Measurements from ENCODE around the gene SYNPO. TPM values are rescaled to one million over a fixed set of nuclear protein-coding genes. Genes with fewer than 3 reads are reported as not detected.

Gene SYNPO
- total and polyA plus RNA-seq, 4 donors: 10.3 to 111 (median 42.4) TPM

DNA sequence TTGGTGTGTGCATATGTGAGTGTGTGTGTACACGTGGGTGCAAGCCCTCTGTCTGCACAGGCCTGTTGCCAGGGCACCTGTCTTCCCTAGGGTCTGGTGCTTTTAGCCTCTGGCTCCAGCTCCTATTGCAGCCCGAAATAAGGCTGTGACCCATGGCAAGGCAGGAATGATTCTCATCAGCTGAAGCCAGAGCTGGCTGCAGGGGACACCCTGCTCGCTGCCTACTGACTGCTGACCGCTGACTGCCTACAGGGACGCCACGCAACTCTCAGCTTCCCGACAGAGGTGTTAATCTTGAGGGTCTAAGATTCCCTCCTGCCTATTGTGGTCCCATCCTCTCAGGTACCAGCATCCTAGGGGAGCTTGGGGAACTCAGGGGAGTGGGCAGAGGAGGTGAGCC, 20.6 kb downstream of the SYNPO start, which contains the start of gene MYOZ3:
Gene MYOZ3 (plus strand): TSS at position 166 of the 400 bp plus-strand sequence. CDS start 1,691 bp downstream, outside the sequence.
- Histone ChIP-seq H3K36me3 (ENCODE audit: control insufficient read depth in 4 of 4, insufficient read depth in 4 of 4, low read length in 4 of 4) (no peaks in the 10 kb centered on the region), H3K27me3 (ENCODE audit: control insufficient read depth in 3 of 3, insufficient read depth in 3 of 3, low read length in 2 of 3) (no peaks in the 10 kb centered on the region), H3K27ac (ENCODE audit: low read depth in 1 of 2, low read length in 1 of 2) (peak within 1 kb of the TSS in 1 of 2 donors; percentile 28), H3K9ac (ENCODE audit: insufficient read depth in 1 of 2, low read length in 2 of 2) (no peak within 1 kb of the TSS), H3K4me3 (no peak within 1 kb of the TSS), H3K9me3 (ENCODE audit: control insufficient read depth in 4 of 4, insufficient read depth in 3 of 4, low read length in 3 of 4) (no peaks in the 10 kb centered on the region), H3K4me1 (ENCODE audit: control insufficient read depth in 5 of 5, insufficient read depth in 5 of 5, low read length in 5 of 5) (peaks cover 0 to 16% (median 7%) of the 10 kb centered on the region in 5 donors)
- ATAC-seq (ENCODE audit: insufficient read depth, low FRiP score): no peak
- 72 to 80% methylated on average over 7 of the region's 7 CpGs for WGBS, 2 donors
- no peak for DNase-seq
- TF ChIP-seq, protein P1, sequence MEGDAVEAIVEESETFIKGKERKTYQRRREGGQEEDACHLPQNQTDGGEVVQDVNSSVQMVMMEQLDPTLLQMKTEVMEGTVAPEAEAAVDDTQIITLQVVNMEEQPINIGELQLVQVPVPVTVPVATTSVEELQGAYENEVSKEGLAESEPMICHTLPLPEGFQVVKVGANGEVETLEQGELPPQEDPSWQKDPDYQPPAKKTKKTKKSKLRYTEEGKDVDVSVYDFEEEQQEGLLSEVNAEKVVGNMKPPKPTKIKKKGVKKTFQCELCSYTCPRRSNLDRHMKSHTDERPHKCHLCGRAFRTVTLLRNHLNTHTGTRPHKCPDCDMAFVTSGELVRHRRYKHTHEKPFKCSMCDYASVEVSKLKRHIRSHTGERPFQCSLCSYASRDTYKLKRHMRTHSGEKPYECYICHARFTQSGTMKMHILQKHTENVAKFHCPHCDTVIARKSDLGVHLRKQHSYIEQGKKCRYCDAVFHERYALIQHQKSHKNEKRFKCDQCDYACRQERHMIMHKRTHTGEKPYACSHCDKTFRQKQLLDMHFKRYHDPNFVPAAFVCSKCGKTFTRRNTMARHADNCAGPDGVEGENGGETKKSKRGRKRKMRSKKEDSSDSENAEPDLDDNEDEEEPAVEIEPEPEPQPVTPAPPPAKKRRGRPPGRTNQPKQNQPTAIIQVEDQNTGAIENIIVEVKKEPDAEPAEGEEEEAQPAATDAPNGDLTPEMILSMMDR (IDR thresholded peaks at IDR 0.05; ENCODE audit: control extremely low read depth, extremely low read depth): no peak

DNA sequence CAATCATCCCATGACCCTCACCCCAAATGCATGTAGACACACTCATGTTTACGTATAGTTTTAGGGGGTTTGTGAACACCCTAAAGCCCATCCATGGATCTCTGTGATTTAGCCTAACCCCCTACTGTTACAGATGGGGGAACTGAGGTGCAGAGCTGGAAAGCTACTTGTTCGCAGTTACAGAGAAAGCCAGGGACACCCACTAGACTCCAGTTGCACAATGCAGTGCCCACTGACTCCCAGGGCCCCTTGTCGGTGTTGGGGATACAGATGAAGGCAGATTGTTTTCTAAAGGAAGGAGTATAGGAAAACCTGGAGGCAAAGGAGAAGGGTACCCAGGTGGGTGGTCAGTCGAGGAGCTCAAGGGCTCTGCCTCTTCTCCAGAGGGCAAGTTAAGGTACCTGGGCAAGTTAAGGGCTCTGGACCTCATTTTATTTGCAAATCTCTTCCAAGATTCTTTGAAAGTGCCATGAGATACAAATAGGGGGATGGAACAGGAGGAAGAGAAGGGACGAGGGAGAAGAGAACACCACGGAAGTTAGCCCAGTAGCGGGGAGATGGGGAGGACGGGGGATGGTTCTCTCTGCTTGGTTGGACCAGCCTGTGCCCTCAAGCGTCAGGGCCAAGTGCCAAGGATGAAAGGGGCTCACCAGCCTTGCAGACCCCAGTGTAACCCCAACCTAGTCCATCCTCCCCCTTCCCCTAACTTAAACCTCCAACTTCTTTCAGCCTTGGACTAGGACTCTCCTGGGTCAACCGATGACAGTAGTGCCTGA, 21.5 kb downstream of the SYNPO start:
- 89 to 90% methylated on average over 10 of the region's 10 CpGs for WGBS, 2 donors
- TF ChIP-seq, protein P1 (IDR thresholded peaks at IDR 0.05; ENCODE audit: control extremely low read depth, extremely low read depth): no peak
- ATAC-seq (ENCODE audit: insufficient read depth, low FRiP score) (no peak), DNase-seq (no peak)
- Histone ChIP-seq H3K4me1 (ENCODE audit: control insufficient read depth in 5 of 5, insufficient read depth in 5 of 5, low read length in 5 of 5) (peaks cover 0 to 11% (median 4%) of the 10 kb centered on the region in 5 donors), H3K9ac (ENCODE audit: insufficient read depth in 1 of 2, low read length in 2 of 2) (no peak overlapping the region), H3K9me3 (ENCODE audit: control insufficient read depth in 4 of 4, insufficient read depth in 3 of 4, low read length in 3 of 4) (no peaks in the 10 kb centered on the region), H3K4me3 (no peak overlapping the region), H3K36me3 (ENCODE audit: control insufficient read depth in 4 of 4, insufficient read depth in 4 of 4, low read length in 4 of 4) (no peaks in the 10 kb centered on the region), H3K27ac (ENCODE audit: low read depth in 1 of 2, low read length in 1 of 2) (no peak overlapping the region), H3K27me3 (ENCODE audit: control insufficient read depth in 3 of 3, insufficient read depth in 3 of 3, low read length in 2 of 3) (no peaks in the 10 kb centered on the region)

DNA sequence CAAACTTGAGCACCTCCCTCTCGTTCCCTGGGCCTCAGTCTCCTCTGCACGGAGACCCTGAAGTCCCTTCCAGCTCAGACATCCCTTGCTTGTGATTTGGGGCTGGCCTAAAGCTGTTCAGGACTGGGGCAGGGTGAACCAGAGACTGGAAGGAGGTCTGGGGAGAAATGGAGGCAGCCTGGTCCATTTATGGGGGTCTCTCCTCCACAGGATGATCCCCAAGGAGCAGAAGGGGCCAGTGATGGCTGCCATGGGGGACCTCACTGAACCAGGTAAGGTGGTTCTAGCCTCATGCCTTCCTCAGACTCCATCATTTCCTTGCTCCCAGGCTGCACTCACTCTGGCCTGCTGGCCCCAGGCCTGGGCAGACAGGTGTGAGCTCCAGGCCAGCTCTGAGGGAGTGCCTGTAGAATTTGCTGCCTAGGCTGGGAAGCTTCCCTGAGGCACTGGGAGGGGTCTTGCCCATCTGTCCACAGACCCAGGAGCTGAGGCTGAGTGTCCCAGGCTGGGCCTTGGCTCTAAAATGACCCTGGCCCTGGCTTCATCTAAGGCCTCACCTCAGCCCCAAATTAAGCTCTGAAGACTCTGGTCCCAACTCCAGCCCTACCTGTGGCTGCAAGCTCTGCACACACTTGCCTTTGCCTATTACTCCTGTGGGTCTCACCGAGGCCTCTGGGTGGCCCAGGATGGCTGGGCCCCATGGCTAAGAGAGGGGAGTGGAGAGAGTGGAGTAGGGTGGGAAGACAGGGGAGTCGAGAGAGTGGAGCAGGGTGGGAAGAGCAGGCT, 22.5 kb downstream of the SYNPO start:
- TF ChIP-seq, protein P1 (IDR thresholded peaks at IDR 0.05; ENCODE audit: control extremely low read depth, extremely low read depth): no peak
- H3K4me3 ChIP-seq: no peak overlapping the region
- H3K4me1 ChIP-seq (ENCODE audit: control insufficient read depth in 5 of 5, insufficient read depth in 5 of 5, low read length in 5 of 5): peaks cover 0 to 2% (median 0%) of the 10 kb centered on the region in 5 donors
- H3K36me3 ChIP-seq (ENCODE audit: control insufficient read depth in 4 of 4, insufficient read depth in 4 of 4, low read length in 4 of 4): no peaks in the 10 kb centered on the region
- no peak overlapping the region for H3K27ac ChIP-seq (ENCODE audit: low read depth in 1 of 2, low read length in 1 of 2)
- DNase-seq (no peak), ATAC-seq (ENCODE audit: insufficient read depth, low FRiP score) (no peak)
- no peaks in the 10 kb centered on the region for H3K27me3 ChIP-seq (ENCODE audit: control insufficient read depth in 3 of 3, insufficient read depth in 3 of 3, low read length in 2 of 3)
- H3K9ac ChIP-seq (ENCODE audit: insufficient read depth in 1 of 2, low read length in 2 of 2): no peak overlapping the region
- H3K9me3 ChIP-seq (ENCODE audit: control insufficient read depth in 4 of 4, insufficient read depth in 3 of 4, low read length in 3 of 4): no peaks in the 10 kb centered on the region
- 80 to 83% methylated on average over 4 of the region's 4 CpGs for WGBS, 2 donors

All from lung (tissue), 12 donors.